GM19455 (cell line): ENCODE results near the gene CITED4.
A peak's percentile ranks its signal among the peaks of the same experiment; 100 is the strongest.
"Not testable (repeated sequence)": the region's sequence is repeated elsewhere in the genome, so short reads cannot be mapped to it uniquely, and the experiment has no call there.

Experiments used
- ATAC-seq: cut with Tn5 transposase; IDR thresholded peaks from one replicate; pipeline ENCODE4 v1.9.1; 2021; ENCODE audit not compliant: unreplicated experiment

The CITED4 gene

GRCh38 chr1:40862008-40862863 lies at the start of gene CITED4:
TSS of gene CITED4 (minus strand) at chr1:40862363. CDS start at chr1:40862127, 236 bp downstream.
- ATAC-seq, result peak; percentile 97

- no peak for ATAC-seq
Measured at GRCh38 chr1:40911105-40911504, 48.9 kb upstream of the CITED4 start.

- ATAC-seq, result no peak
Measured at GRCh38 chr1:40909281-40909680, 47.1 kb upstream of the CITED4 start.

- ATAC-seq, result no peak
Measured at GRCh38 chr1:40908350-40908749, 46.2 kb upstream of the CITED4 start.

GRCh38 chr1:40907899-40908298 lies 45.7 kb upstream of the CITED4 start:
- ATAC-seq, result no peak

- no peak for ATAC-seq
Measured at GRCh38 chr1:40906781-40907400, 44.7 kb upstream of the CITED4 start.

- no peak for ATAC-seq
Measured at GRCh38 chr1:40905061-40905460, 42.9 kb upstream of the CITED4 start.

- no peak for ATAC-seq
Measured at GRCh38 chr1:40903106-40903505, 40.9 kb upstream of the CITED4 start.

- no peak for ATAC-seq
Measured at GRCh38 chr1:40901886-40902852, 40.0 kb upstream of the CITED4 start.

GRCh38 chr1:40899230-40899870 lies 37.2 kb upstream of the CITED4 start:
- ATAC-seq, result no peak

GRCh38 chr1:40898431-40898901 lies 36.3 kb upstream of the CITED4 start:
- ATAC-seq, result no peak

- no peak for ATAC-seq
Measured at GRCh38 chr1:40897513-40897912, 35.4 kb upstream of the CITED4 start.

GRCh38 chr1:40896482-40896881 lies 34.3 kb upstream of the CITED4 start:
- ATAC-seq, result no peak

GRCh38 chr1:40895601-40896000 lies 33.4 kb upstream of the CITED4 start:
- no peak for ATAC-seq

GRCh38 chr1:40894858-40895257 lies 32.7 kb upstream of the CITED4 start:
- not testable (repeated sequence) for ATAC-seq

GRCh38 chr1:40894455-40894854 lies 32.3 kb upstream of the CITED4 start:
- no peak for ATAC-seq

GRCh38 chr1:40893946-40894345 lies 31.8 kb upstream of the CITED4 start:
- no peak for ATAC-seq

GRCh38 chr1:40892354-40892753 lies 30.2 kb upstream of the CITED4 start:
- no peak for ATAC-seq

- ATAC-seq, result no peak
Measured at GRCh38 chr1:40890771-40891170, 28.6 kb upstream of the CITED4 start.

- no peak for ATAC-seq
Measured at GRCh38 chr1:40887652-40888051, 25.5 kb upstream of the CITED4 start.

- no peak for ATAC-seq
Measured at GRCh38 chr1:40887012-40887378, 24.8 kb upstream of the CITED4 start.
